ENCODE data around the gene RAD23B. TPM values are rescaled to one million over a fixed set of nuclear protein-coding genes. Genes with fewer than 3 reads are reported as not detected.
A peak's percentile ranks its signal among the peaks of the same experiment; 100 is the strongest.

The RAD23B gene
- total and polyA plus RNA-seq, 2 of the 13 experiments (the other 11 are each of a cell fraction or from before 2014, with no cell fraction given): 133 to 156 TPM

DNA sequence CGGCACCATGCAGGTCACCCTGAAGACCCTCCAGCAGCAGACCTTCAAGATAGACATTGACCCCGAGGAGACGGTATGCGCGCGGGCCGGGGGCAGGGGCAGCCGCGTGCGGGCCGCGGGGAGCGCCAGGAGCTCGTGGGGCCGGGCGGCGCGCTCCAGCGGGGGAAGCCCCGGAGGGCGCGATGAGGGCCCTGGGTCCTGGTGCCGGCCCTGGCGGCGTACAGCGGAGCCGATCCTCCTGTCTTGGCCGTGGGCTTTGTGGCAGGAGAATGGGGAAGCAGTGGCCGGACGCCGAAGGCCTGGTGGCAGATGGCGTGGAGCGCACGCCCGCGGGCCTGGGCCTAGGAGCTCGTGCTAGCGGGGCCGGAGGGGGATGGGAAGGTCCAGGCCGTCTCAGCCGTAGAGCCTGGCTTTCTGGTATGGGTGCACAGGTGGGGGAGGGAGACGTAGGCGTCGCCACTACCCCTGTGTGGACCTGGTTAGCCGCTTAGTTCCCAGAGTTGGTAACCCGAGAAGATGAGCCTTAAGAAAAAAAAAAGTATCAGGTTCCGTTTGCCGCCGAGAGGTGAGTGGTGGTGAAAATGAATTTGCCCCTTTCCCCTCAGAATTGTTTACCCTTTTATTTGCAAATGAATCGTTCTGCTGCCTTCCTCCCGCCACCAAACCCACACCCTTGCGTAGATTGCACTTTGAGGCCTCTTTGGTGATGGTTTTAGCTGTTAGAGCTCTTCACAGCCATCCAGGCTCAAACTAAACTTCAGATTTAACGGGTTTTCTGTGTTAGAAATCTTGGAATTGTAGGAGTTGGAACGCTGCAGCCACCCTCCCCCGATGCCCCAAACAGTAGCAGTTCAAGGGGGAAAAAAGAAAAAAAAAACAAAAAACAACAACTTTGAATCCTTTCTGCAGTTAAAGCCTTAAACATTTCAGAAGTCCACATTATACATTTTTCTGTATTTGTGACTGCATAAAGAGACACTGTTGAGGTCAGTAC, 841 bp downstream of the RAD23B start (continued):
- TF ChIP-seq ZNF207 (IDR thresholded peaks at IDR 0.05; ENCODE audit: borderline replicate concordance) (no peak), ZSCAN20 (CRISPR knock-in tag; IDR thresholded peaks at IDR 0.05; ENCODE audit: borderline replicate concordance) (no peak), ZNF558 (CRISPR knock-in tag; IDR thresholded peaks at IDR 0.05; ENCODE audit: borderline replicate concordance) (peak; percentile 76; the same call in 1 of the 2 replicates), ZNF33A (CRISPR knock-in tag; IDR thresholded peaks at IDR 0.05; ENCODE audit: borderline replicate concordance) (0 out of 2 replicates have a peak, but pooled peaks have one; percentile 14), POLR2G (IDR thresholded peaks at IDR 0.05; ENCODE audit: low read depth, low read length) (no peak), ZNF670 (CRISPR knock-in tag; IDR thresholded peaks at IDR 0.05; ENCODE audit: borderline replicate concordance) (no peak), KDM5A (IDR thresholded peaks at IDR 0.05; ENCODE audit: borderline replicate concordance, low read length) (peak; percentile 52; the same call in 1 of the 2 replicates), ZNF768 (CRISPR knock-in tag; IDR thresholded peaks at IDR 0.05) (peak; percentile 38; the same call in 1 of the 2 replicates), ZNF205 (CRISPR knock-in tag; IDR thresholded peaks at IDR 0.05) (0 out of 2 replicates have a peak, but pooled peaks have one; percentile 23), ZNF577 (CRISPR knock-in tag; IDR thresholded peaks at IDR 0.05; ENCODE audit: borderline replicate concordance, low read depth) (no peak), MAF1 (CRISPR knock-in tag; IDR thresholded peaks at IDR 0.05; ENCODE audit: borderline replicate concordance) (no peak), PRDM10 (CRISPR knock-in tag; IDR thresholded peaks at IDR 0.05; ENCODE audit: low read depth) (0 out of 2 replicates have a peak, but pooled peaks have one; percentile 34), ELK4 (CRISPR knock-in tag; IDR thresholded peaks at IDR 0.05; ENCODE audit: borderline replicate concordance) (no peak), GATAD2A (CRISPR knock-in tag; IDR thresholded peaks at IDR 0.05) (0 out of 2 replicates have a peak, but pooled peaks have one; percentile 15), ZC3H4 (CRISPR knock-in tag; IDR thresholded peaks at IDR 0.05; ENCODE audit: borderline replicate concordance) (no peak), ETV5 (CRISPR knock-in tag; IDR thresholded peaks at IDR 0.05; ENCODE audit: borderline replicate concordance) (peak; percentile 31; the same call in 1 of the 2 replicates)
- TF ChIP-seq, protein P1, sequence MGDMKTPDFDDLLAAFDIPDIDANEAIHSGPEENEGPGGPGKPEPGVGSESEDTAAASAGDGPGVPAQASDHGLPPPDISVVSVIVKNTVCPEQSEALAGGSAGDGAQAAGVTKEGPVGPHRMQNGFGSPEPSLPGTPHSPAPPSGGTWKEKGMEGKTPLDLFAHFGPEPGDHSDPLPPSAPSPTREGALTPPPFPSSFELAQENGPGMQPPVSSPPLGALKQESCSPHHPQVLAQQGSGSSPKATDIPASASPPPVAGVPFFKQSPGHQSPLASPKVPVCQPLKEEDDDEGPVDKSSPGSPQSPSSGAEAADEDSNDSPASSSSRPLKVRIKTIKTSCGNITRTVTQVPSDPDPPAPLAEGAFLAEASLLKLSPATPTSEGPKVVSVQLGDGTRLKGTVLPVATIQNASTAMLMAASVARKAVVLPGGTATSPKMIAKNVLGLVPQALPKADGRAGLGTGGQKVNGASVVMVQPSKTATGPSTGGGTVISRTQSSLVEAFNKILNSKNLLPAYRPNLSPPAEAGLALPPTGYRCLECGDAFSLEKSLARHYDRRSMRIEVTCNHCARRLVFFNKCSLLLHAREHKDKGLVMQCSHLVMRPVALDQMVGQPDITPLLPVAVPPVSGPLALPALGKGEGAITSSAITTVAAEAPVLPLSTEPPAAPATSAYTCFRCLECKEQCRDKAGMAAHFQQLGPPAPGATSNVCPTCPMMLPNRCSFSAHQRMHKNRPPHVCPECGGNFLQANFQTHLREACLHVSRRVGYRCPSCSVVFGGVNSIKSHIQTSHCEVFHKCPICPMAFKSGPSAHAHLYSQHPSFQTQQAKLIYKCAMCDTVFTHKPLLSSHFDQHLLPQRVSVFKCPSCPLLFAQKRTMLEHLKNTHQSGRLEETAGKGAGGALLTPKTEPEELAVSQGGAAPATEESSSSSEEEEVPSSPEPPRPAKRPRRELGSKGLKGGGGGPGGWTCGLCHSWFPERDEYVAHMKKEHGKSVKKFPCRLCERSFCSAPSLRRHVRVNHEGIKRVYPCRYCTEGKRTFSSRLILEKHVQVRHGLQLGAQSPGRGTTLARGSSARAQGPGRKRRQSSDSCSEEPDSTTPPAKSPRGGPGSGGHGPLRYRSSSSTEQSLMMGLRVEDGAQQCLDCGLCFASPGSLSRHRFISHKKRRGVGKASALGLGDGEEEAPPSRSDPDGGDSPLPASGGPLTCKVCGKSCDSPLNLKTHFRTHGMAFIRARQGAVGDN (CRISPR knock-in tag; IDR thresholded peaks at IDR 0.05): peak; percentile 69

Data from HepG2 (cell line).